ENCODE data around the gene KCNJ11. TPM values are rescaled to one million over a fixed set of nuclear protein-coding genes. Genes with fewer than 3 reads are reported as not detected.
"Not testable (repeated sequence)": the region's sequence is repeated elsewhere in the genome, so short reads cannot be mapped to it uniquely, and the experiment has no call there.

The KCNJ11 gene
- total and polyA plus RNA-seq, 10 of the 15 experiments (the other 5 are each of a cell fraction or from before 2014, with no cell fraction given), result 0.06 to 0.56 (median 0.21) TPM; not detected in 6

DNA sequence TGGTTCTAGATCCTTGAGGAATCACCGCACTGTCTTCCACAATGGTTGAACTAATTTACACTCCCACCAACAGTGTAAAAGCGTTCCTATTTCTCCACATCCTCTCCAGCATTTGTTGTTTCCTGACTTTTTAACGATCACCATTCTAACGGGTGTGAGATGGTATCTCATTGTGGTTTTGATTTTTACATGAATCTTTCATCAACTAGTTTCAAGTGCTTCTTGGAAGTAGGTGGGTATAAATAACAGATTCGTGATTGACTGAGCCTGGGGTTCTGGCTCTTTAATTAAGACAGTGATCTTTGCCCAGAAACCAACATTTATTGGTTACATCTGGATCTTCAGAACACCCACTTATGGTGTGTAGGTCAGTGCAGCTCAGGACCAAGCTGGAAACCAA lies 37.8 kb upstream of the KCNJ11 start:
- POLR2A ChIA-PET; RAD21 ChIA-PET (ENCODE audit: unreplicated experiment); in situ Hi-C loops (cut with MboI); FAIRE-seq; H4K20me1 ChIP-seq (ENCODE audit: control insufficient read depth, insufficient read depth); H3K27ac ChIP-seq (ENCODE audit: control insufficient read depth, insufficient read depth); H3K9ac ChIP-seq (ENCODE audit: control insufficient read depth, insufficient read depth, low read length); H3K27me3 ChIP-seq (replicated peaks in 1 of 2; ENCODE audit: control insufficient read depth in 2 of 2, insufficient read depth in 2 of 2, low read length in 1 of 2); BruUV-seq (replicated peaks); H3K4me1 ChIP-seq (ENCODE audit: control insufficient read depth, insufficient read depth, low read length); CTCF ChIA-PET; H3K79me2 ChIP-seq (ENCODE audit: control insufficient read depth, insufficient read depth, low read length); H2AFZ ChIP-seq (ENCODE audit: control insufficient read depth, low read depth, low read length); H3K4me2 ChIP-seq (ENCODE audit: control insufficient read depth, insufficient read depth); DNase-seq (ENCODE audit: low read depth, low spot score); intact Hi-C loops (cut with micrococcal nuclease; ENCODE audit: unreplicated experiment); ATAC-seq; SMC1A ChIA-PET (ENCODE audit: uncharacterized antibody, unreplicated experiment); H3K9me3 ChIP-seq (replicated peaks; ENCODE audit: control insufficient read depth, insufficient read depth, low read length); H3K36me3 ChIP-seq (ENCODE audit: control insufficient read depth in 2 of 2, insufficient read depth in 2 of 2, low read length in 1 of 2); H3K4me3 ChIP-seq: not testable (repeated sequence)
- 9% methylated on average over 5 of the region's 5 CpGs for WGBS (ENCODE audit: insufficient coverage, insufficient replicate concordance, low lambda C conversion rate, missing lambda C conversion rate)

DNA sequence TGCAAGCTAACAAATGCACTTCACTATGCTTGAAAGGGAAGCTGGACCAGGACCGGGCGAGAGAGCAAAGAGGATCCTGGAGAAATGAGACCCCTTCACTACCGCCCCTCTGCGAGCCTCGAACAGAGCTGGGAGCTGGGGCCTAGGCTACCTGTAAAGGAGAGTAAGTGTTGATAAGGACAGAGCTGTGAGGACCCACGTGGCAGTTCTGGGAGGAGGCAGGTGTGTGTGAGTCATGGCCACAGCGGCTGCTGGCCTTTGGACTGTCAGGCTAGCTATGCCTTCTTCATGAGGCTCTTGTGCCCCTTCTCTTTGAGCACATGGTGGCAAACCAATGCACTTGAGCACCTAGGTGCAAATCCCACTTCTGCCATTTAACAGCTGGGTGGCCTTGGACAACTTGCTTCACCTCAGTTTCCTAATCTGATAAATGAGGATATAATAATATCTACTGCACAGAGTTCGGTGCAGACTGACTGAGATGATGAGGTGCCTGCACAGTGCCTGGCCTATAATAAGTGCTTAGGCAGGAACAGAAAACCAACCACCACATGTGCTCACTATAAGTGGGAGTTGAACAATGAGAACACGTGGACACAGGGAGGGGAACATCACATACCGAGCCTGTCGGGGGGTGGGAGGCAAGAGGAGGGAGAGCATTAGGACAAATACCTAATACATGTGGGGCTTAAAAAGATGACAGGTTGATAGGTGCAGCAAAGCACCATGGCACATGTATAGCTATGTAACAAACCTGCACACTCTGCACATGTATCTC lies 35.3 kb upstream of the KCNJ11 start:
- CTCF ChIA-PET, result no interaction called here
- H2AFZ ChIP-seq (ENCODE audit: control insufficient read depth, low read depth, low read length), result no peak overlapping the region
- no peak overlapping the region for H3K4me2 ChIP-seq (ENCODE audit: control insufficient read depth, insufficient read depth)
- ATAC-seq (no peak), FAIRE-seq (no peak), DNase-seq (ENCODE audit: low read depth, low spot score) (no peak)
- H3K4me1 ChIP-seq (ENCODE audit: control insufficient read depth, insufficient read depth, low read length), result no peaks in the 10 kb centered on the region
- H3K9ac ChIP-seq (ENCODE audit: control insufficient read depth, insufficient read depth, low read length), result no peak overlapping the region
- H3K36me3 ChIP-seq (ENCODE audit: control insufficient read depth in 2 of 2, insufficient read depth in 2 of 2, low read length in 1 of 2), result no peaks in the 10 kb centered on the region
- POLR2A ChIA-PET, result no interaction called here
- no peak for TF ChIP-seq ZNF622 (IDR thresholded peaks at IDR 0.05)
- TF ChIP-seq, protein P1, sequence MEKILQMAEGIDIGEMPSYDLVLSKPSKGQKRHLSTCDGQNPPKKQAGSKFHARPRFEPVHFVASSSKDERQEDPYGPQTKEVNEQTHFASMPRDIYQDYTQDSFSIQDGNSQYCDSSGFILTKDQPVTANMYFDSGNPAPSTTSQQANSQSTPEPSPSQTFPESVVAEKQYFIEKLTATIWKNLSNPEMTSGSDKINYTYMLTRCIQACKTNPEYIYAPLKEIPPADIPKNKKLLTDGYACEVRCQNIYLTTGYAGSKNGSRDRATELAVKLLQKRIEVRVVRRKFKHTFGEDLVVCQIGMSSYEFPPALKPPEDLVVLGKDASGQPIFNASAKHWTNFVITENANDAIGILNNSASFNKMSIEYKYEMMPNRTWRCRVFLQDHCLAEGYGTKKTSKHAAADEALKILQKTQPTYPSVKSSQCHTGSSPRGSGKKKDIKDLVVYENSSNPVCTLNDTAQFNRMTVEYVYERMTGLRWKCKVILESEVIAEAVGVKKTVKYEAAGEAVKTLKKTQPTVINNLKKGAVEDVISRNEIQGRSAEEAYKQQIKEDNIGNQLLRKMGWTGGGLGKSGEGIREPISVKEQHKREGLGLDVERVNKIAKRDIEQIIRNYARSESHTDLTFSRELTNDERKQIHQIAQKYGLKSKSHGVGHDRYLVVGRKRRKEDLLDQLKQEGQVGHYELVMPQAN (conservative IDR thresholded peaks at IDR 0.05), result no peak
- TF ChIP-seq SREBF2 (IDR thresholded peaks at IDR 0.05; ENCODE audit: low read length), result no peak
- TF ChIP-seq NR2C2 (IDR thresholded peaks at IDR 0.05; ENCODE audit: borderline replicate concordance, control insufficient read depth, insufficient read length, low read depth), result no peak
- 26% methylated on average over 11 of the region's 11 CpGs for WGBS (ENCODE audit: insufficient coverage, insufficient replicate concordance, low lambda C conversion rate, missing lambda C conversion rate)
- H3K9me3 ChIP-seq (replicated peaks; ENCODE audit: control insufficient read depth, insufficient read depth, low read length), result no peaks in the 10 kb centered on the region
- BruUV-seq (replicated peaks), result no TSS peak
- peaks cover 0 to 9% of the 10 kb centered on the region in 2 experiments; a peak in 3 of 4 replicates for H3K27me3 ChIP-seq (replicated peaks in 1 of 2; ENCODE audit: control insufficient read depth in 2 of 2, insufficient read depth in 2 of 2, low read length in 1 of 2)
- RAD21 ChIA-PET (ENCODE audit: unreplicated experiment), result no interaction called here
- no peak overlapping the region for H3K27ac ChIP-seq (ENCODE audit: control insufficient read depth, insufficient read depth)
- no peaks in the 10 kb centered on the region for H3K79me2 ChIP-seq (ENCODE audit: control insufficient read depth, insufficient read depth, low read length)
- H4K20me1 ChIP-seq (ENCODE audit: control insufficient read depth, insufficient read depth), result no peaks in the 10 kb centered on the region; the same call in 1 of the 2 replicates
- no peak overlapping the region for H3K4me3 ChIP-seq
- intact Hi-C loops (cut with micrococcal nuclease; ENCODE audit: unreplicated experiment), result no loop called here
- SMC1A ChIA-PET (ENCODE audit: uncharacterized antibody, unreplicated experiment), result no interaction called here
- in situ Hi-C loops (cut with MboI), result no loop called here
